PC-3 (cell line): ENCODE data around the gene CA11. TPM values are rescaled to one million over a fixed set of nuclear protein-coding genes. Genes with fewer than 3 reads are reported as not detected.

Experiments
- ATAC-seq: fragments of 200-7000 bp; cut with Tn5 transposase; 2 replicates; pipeline ENCODE4 v1.9.1; 2020; ENCODE audit warnings: mild to moderate bottlenecking, moderate library complexity
- BruUV-seq: library from RNA; stranded (reverse); fragments of 400-500 nt; replicated peaks from 2 replicates; lab custom pipeline; 2021; lab: Mats Ljungman, UMichigan
- CTCF ChIA-PET: fragments of 300-600 bp; sonication (Branson Sonifier 250); formaldehyde crosslinking; loops from one replicate; lab custom pipeline; 2022; ENCODE audit warnings: antibody characterized with exemption; lab: Charles Lee
- POLR2A ChIA-PET: fragments of 300-600 bp; sonication (Branson Sonifier 250); formaldehyde crosslinking; loops from one replicate; lab custom pipeline; 2022; ENCODE audit warnings: antibody characterized with exemption; ENCODE audit not compliant: unreplicated experiment; lab: Charles Lee
- DNase-seq: peaks from one replicate; pipeline ENCODE4 v3.0.0-alpha.2; 2015
- H2AFZ ChIP-seq: fragments of 300-600 bp; sonication (generic); 2 replicates; pipeline ENCODE4 v1.6.0; 2016; ENCODE audit warnings: antibody characterized with exemption, low read length
- H3F3A ChIP-seq: fragments of 300-600 bp; sonication (generic); one replicate; pipeline ENCODE4 v1.6.0; 2017; ENCODE audit warnings: antibody characterized with exemption, low read length, control low read depth, mild to moderate bottlenecking; ENCODE audit not compliant: unreplicated experiment
- H3K27ac ChIP-seq: fragments of 300-600 bp; sonication (generic); 2 replicates; pipeline ENCODE4 v1.5.1; 2016; ENCODE audit warnings: mild to moderate bottlenecking, low read length
- H3K27me3 ChIP-seq: fragments of 300-600 bp; sonication (generic); 2 replicates; pipeline ENCODE4 v1.6.1; 2016; ENCODE audit warnings: low read length, mixed read lengths
- H3K36me3 ChIP-seq: fragments of 300-600 bp; sonication (generic); 2 replicates; pipeline ENCODE4 v1.6.1; 2016; ENCODE audit warnings: low read depth, mixed run types, low read length, mixed read lengths
- H3K4me1 ChIP-seq: fragments of 300-600 bp; sonication (generic); 2 replicates; pipeline ENCODE4 v1.5.1; 2016; ENCODE audit warnings: low read length; ENCODE audit not compliant: insufficient read depth
- H3K4me2 ChIP-seq: fragments of 300-600 bp; sonication (generic); 2 replicates; pipeline ENCODE4 v1.6.0; 2016; ENCODE audit warnings: low read length
- H3K4me3 ChIP-seq: fragments of 300-600 bp; sonication (generic); 2 replicates; pipeline ENCODE4 v1.5.1; 2016; ENCODE audit warnings: mild to moderate bottlenecking, low read length, mixed read lengths
- H3K79me2 ChIP-seq: fragments of 300-600 bp; sonication (generic); 2 replicates; pipeline ENCODE4 v1.6.1; 2017; ENCODE audit warnings: low read length, mixed read lengths
- H3K9ac ChIP-seq: fragments of 300-600 bp; sonication (generic); 2 replicates; pipeline ENCODE4 v1.6.0; 2016; ENCODE audit warnings: mild to moderate bottlenecking, low read length
- H3K9me2 ChIP-seq: fragments of 300-600 bp; sonication (generic); replicated peaks from 2 replicates; pipeline ENCODE4 v1.6.1; 2016; ENCODE audit warnings: mixed run types, low read length, mixed read lengths
- H3K9me3 ChIP-seq: fragments of 300-600 bp; sonication (generic); 2 replicates; pipeline ENCODE4 v1.6.1; 2016; ENCODE audit warnings: low read length, mixed read lengths
- H4K20me1 ChIP-seq: fragments of 300-600 bp; sonication (generic); 2 replicates; pipeline ENCODE4 v1.6.1; 2016; ENCODE audit warnings: low read length, mixed read lengths
- CTCF ChIP-seq: fragments of 300-600 bp; sonication (generic); conservative IDR thresholded peaks from 2 replicates; pipeline ENCODE4 v1.5.1; 2017; ENCODE audit warnings: antibody characterized with exemption, low read depth, mild to moderate bottlenecking, low read length
- EZH2 ChIP-seq: fragments of 300-600 bp; sonication (generic); IDR thresholded peaks from one replicate; pipeline ENCODE4 v1.6.1; 2017; ENCODE audit warnings: antibody characterized with exemption, mild to moderate bottlenecking, low read length; ENCODE audit not compliant: unreplicated experiment
- EZH2phosphoT487 ChIP-seq: fragments of 300-600 bp; sonication (generic); IDR thresholded peaks from 2 replicates; pipeline ENCODE4 v1.6.1; 2018; ENCODE audit warnings: mild to moderate bottlenecking, antibody characterized with exemption, low read length, borderline replicate concordance
- intact Hi-C: fragments of 100-400 bp; cut with micrococcal nuclease; formaldehyde crosslinking; loops from 2 replicates; pipeline ENCODE4 v1.9.0; 2023
- total RNA-seq: library from RNA; depleted of rRNA; stranded (reverse); fragments of >200 nt; gene quantifications from 2 replicates; pipeline ENCODE4 v1.2.3, GENCODE V29; 2014

The CA11 gene
- total RNA-seq, 1 experiment from 2014 or later: 4.1 TPM

DNA sequence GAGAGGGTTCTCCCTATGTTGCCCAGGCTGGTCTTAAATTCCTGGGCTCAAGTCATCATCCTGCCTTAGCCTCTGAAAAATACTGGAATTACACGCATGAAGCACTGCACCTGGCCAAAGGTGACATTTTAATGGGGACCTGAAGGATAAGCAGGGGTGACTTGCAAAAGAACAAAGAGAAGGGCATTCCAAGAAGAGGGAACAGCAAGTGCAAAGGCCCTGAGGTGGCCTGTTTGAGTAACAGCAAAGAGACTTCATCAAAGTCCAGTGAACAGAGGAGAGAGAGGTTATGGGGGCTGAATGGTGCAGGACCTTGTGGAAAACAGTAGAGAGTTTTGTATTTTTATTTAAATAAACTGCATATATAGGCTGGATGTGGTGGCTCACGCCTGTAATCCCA is 4.1 kb downstream of the CA11 start:
- no peaks in the 10 kb centered on the region for H3K27me3 ChIP-seq
- no peaks in the 10 kb centered on the region for H3F3A ChIP-seq
- no peak overlapping the region for H2AFZ ChIP-seq
- BruUV-seq: no TSS peak
- H3K9ac ChIP-seq: no peak overlapping the region
- POLR2A ChIA-PET: no interaction called here
- no peaks in the 10 kb centered on the region for H3K79me2 ChIP-seq
- H3K4me3 ChIP-seq: no peak overlapping the region
- H3K36me3 ChIP-seq: no peaks in the 10 kb centered on the region
- no peak for ATAC-seq
- DNase-seq: no peak
- no peak overlapping the region for H3K4me2 ChIP-seq
- H3K9me3 ChIP-seq: no peaks in the 10 kb centered on the region
- intact Hi-C loops: no loop called here
- TF ChIP-seq CTCF: no peak
- TF ChIP-seq EZH2phosphoT487: no peak
- TF ChIP-seq EZH2: no peak
- H4K20me1 ChIP-seq: no peaks in the 10 kb centered on the region
- H3K27ac ChIP-seq: no peak overlapping the region
- CTCF ChIA-PET: no interaction called here
- H3K4me1 ChIP-seq: peaks cover 10% of the 10 kb centered on the region; the same call in 1 of the 2 replicates
- H3K9me2 ChIP-seq: no peaks in the 10 kb centered on the region

DNA sequence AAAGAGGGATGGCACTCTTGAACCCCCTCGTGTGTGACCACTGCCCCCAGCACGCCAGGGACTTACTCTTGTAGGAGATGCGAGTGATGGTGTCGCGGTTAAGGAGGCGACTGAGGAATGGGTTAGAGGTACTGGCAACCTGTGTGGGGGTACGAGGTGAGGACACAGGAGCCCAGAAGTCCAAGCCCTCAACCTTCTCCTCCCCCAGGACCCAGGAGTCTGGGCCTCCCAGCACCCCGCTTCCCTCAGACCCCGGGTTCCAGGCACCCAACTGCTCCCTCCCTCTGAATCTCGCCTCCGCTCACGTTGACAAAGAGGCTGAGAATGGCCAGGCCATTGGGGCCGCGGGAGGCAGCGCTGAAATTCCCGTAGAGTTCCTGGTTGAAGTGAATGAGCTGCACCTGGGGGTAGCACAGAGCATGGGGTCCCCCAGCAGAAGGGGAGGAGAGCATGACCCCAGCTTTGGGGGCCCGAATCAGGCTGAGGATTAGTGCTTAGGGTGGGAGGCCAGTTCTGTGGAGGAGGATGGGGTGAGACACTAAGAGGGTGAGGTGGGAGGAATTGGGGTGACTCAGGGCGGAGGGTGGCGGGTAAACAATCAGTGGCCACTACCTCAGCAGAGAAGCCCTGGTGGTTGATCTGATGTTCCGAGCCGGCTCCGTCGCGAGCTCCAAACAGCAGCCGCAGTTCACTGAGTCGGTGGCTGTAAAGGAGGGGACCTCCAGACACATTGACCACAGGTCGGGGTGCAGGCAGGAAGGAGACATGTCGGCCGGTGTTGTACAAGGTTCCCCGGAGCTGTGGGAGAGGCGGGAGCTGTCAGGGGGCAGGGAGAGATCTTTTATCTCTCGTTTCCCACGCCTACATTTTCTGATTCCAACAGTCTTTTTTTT is 6.3 kb downstream of the CA11 start:
- ATAC-seq (no peak), DNase-seq (no peak)
- Histone ChIP-seq H3K4me1 (peaks cover 16% of the 10 kb centered on the region), H4K20me1 (no peaks in the 10 kb centered on the region), H3K9me2 (no peaks in the 10 kb centered on the region), H3K9ac (no peak overlapping the region), H3K36me3 (no peaks in the 10 kb centered on the region), H3K27ac (no peak overlapping the region), H3K9me3 (no peaks in the 10 kb centered on the region), H3F3A (peaks cover 3% of the 10 kb centered on the region), H3K4me3 (no peak overlapping the region), H3K79me2 (no peaks in the 10 kb centered on the region), H3K27me3 (no peaks in the 10 kb centered on the region), H3K4me2 (no peak overlapping the region), H2AFZ (no peak overlapping the region)
- TF ChIP-seq EZH2: no peak
- no peak for TF ChIP-seq CTCF
- TF ChIP-seq EZH2phosphoT487: no peak
- ChIA-PET CTCF (no interaction called here), POLR2A (no interaction called here)
- intact Hi-C loops: no loop called here
- BruUV-seq: no TSS peak

DNA sequence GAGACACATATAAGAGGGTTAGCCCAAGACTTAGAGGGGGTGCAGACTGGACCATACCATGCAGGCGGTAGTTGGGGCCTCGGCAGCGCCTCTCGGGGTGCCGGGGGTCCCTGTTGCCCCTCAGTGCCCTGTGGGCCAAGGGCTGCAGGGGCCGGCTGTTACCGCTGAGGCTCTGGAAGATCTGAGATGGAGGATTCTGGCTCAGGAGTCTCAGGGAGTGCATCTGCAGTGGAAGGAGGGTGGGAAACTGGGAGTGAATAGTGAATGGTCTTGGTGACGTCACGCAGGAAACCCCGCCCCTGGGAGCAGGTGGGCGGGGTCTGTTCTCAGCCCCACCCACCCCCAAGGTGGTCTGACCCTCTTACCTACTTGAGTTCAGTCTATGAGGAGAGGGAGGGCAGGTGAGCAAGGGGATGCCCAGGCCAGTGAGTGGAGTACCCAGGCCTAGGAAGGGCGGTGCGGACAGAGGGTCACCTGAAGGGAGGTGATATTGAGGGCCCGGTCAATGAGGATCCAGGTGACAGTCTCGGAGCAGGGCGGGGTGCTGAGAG is 7.1 kb downstream of the CA11 start:
- peaks cover 3% of the 10 kb centered on the region for H3F3A ChIP-seq
- no TSS peak for BruUV-seq
- peaks cover 22% of the 10 kb centered on the region for H3K4me1 ChIP-seq
- H3K4me3 ChIP-seq: no peak overlapping the region
- no peak overlapping the region for H3K27ac ChIP-seq
- TF ChIP-seq EZH2 (no peak), EZH2phosphoT487 (no peak), CTCF (no peak)
- H2AFZ ChIP-seq: no peak overlapping the region
- ATAC-seq (no peak), DNase-seq (no peak)
- no peaks in the 10 kb centered on the region for H3K9me3 ChIP-seq
- no peaks in the 10 kb centered on the region for H3K36me3 ChIP-seq
- intact Hi-C loops: no loop called here
- no peaks in the 10 kb centered on the region for H3K79me2 ChIP-seq
- H4K20me1 ChIP-seq: no peaks in the 10 kb centered on the region
- H3K4me2 ChIP-seq: no peak overlapping the region
- ChIA-PET POLR2A (no interaction called here), CTCF (no interaction called here)
- no peaks in the 10 kb centered on the region for H3K9me2 ChIP-seq
- no peak overlapping the region for H3K9ac ChIP-seq
- H3K27me3 ChIP-seq: no peaks in the 10 kb centered on the region
